CD14-positive monocyte (primary cell): ENCODE results near the gene SOWAHB. TPM values are rescaled to one million over a fixed set of nuclear protein-coding genes. Genes with fewer than 3 reads are reported as not detected.
A peak's percentile ranks its signal among the peaks of the same experiment; 100 is the strongest.

Experiments
- DNase-seq, 3 donors: peaks; one replicate each; pipeline ENCODE4 v3.0.0-alpha.2; 2011 to 2022
- H2AFZ ChIP-seq: 2 replicates; pipeline ENCODE4 v1.6.0; 2012; ENCODE audit warnings: mild to moderate bottlenecking, low read depth, low read length, inconsistent platforms; ENCODE audit not compliant: insufficient read depth, poor library complexity, severe bottlenecking
- H3K27ac ChIP-seq, 2 donors: 1 replicate in 1 of 2; 2 replicates in 1 of 2; pipeline ENCODE4 v1.5.1; 2012 to 2013; ENCODE audit warnings: low read length in 2 of 2, control low read depth in 1 of 2, inconsistent platforms in 1 of 2, low read depth in 1 of 2, mild to moderate bottlenecking in 1 of 2
- H3K27me3 ChIP-seq, 2 donors: one replicate each; pipeline versions ENCODE4 v1.6.0 to v1.6.1; 2011 to 2013; ENCODE audit warnings: low read length in 2 of 2; ENCODE audit not compliant: control insufficient read depth in 2 of 2, insufficient read depth in 2 of 2
- H3K36me3 ChIP-seq, 2 donors: replicated peaks in 1 of 2; 1 replicate in 1 of 2; 2 replicates in 1 of 2; pipeline versions ENCODE4 v1.5.1 to v1.6.1; 2012 to 2013; ENCODE audit warnings: low read length in 2 of 2, control low read depth in 1 of 2, inconsistent platforms in 1 of 2, mild to moderate bottlenecking in 1 of 2; ENCODE audit not compliant: insufficient read depth in 2 of 2, control insufficient read depth in 1 of 2
- H3K4me1 ChIP-seq, 2 donors: 1 replicate in 1 of 2; 2 replicates in 1 of 2; pipeline versions ENCODE4 v1.5.1 to v1.6.1; 2012 to 2013; ENCODE audit warnings: low read length in 2 of 2, control low read depth in 1 of 2, inconsistent platforms in 1 of 2, mild to moderate bottlenecking in 1 of 2, moderate library complexity in 1 of 2; ENCODE audit not compliant: insufficient read depth in 2 of 2, control insufficient read depth in 1 of 2
- H3K4me2 ChIP-seq: replicated peaks from 2 replicates; pipeline ENCODE3; 2012; ENCODE audit warnings: low read length, moderate library complexity, mild to moderate bottlenecking; ENCODE audit not compliant: poor library complexity, severe bottlenecking; ENCODE audit errors: extremely low read depth
- H3K4me3 ChIP-seq, 3 experiments: fragments of 200-600 bp in 1 of 3; sonication (generic) in 1 of 3; replicated peaks in 1 of 3; 1 replicate in 2 of 3; 2 replicates in 1 of 3; pipeline ENCODE4 v1.5.1; 2011 to 2013; ENCODE audit warnings: low read length in 3 of 3, mild to moderate bottlenecking in 3 of 3, control low read depth in 2 of 3, low read depth in 2 of 3, inconsistent platforms in 1 of 3, moderate library complexity in 1 of 3
- H3K79me2 ChIP-seq: 2 replicates; pipeline ENCODE4 v1.6.0; 2012; ENCODE audit warnings: mild to moderate bottlenecking, control low read depth, inconsistent platforms, low read length, moderate library complexity; ENCODE audit not compliant: insufficient read depth
- H3K9ac ChIP-seq: 2 replicates; pipeline ENCODE4 v1.6.0; 2017; ENCODE audit warnings: low read length, mild to moderate bottlenecking; ENCODE audit not compliant: insufficient read depth, poor library complexity, severe bottlenecking
- H3K9me3 ChIP-seq, 2 donors: replicated peaks in 1 of 2; 1 replicate in 1 of 2; 2 replicates in 1 of 2; pipeline versions ENCODE4 v1.5.1 to v1.6.1; 2012 to 2013; ENCODE audit warnings: low read length in 2 of 2, control low read depth in 1 of 2; ENCODE audit not compliant: control insufficient read depth in 1 of 2, insufficient read depth in 1 of 2
- H4K20me1 ChIP-seq: 2 replicates; pipeline ENCODE4 v1.6.0; 2012; ENCODE audit warnings: mild to moderate bottlenecking, low read length, control low read depth, moderate library complexity; ENCODE audit not compliant: insufficient read depth
- H3K27ac Mint-ChIP-seq, 7 donors: one replicate each; pipeline ENCODE4 v1.8.0; 2020; ENCODE audit warnings: mild to moderate bottlenecking in 7 of 7, mixed read lengths in 7 of 7, moderate library complexity in 6 of 7, inconsistent platforms in 2 of 7
- H3K27me3 Mint-ChIP-seq, 3 donors: one replicate each; pipeline ENCODE4 v1.8.0; 2021 to 2022; ENCODE audit warnings: low read depth in 3 of 3, mild to moderate bottlenecking in 3 of 3, mixed read lengths in 3 of 3, moderate library complexity in 3 of 3, inconsistent platforms in 1 of 3
- H3K36me3 Mint-ChIP-seq, 2 donors: one replicate each; pipeline ENCODE4 v1.8.0; 2020; ENCODE audit warnings: mixed read lengths in 2 of 2, inconsistent platforms in 1 of 2, mild to moderate bottlenecking in 1 of 2
- H3K4me1 Mint-ChIP-seq: one replicate; pipeline ENCODE4 v1.8.0; 2020; ENCODE audit warnings: mild to moderate bottlenecking, mixed read lengths
- H3K4me3 Mint-ChIP-seq, 2 donors: one replicate each; pipeline ENCODE4 v1.8.0; 2020; ENCODE audit warnings: mild to moderate bottlenecking in 2 of 2, mixed read lengths in 2 of 2, moderate library complexity in 1 of 2
- H3K9me3 Mint-ChIP-seq, 7 donors: one replicate each; pipeline ENCODE4 v1.8.0; 2020 to 2022; ENCODE audit warnings: mixed read lengths in 7 of 7, mild to moderate bottlenecking in 6 of 7, moderate library complexity in 6 of 7, inconsistent platforms in 2 of 7
- WGBS: methylation state at CpG from one replicate; pipeline ENCODE4 v1.1.5; 2013; ENCODE audit warnings: missing lambda C conversion rate; ENCODE audit not compliant: insufficient coverage; 5-methylcytosine and 5-hydroxymethylcytosine counted together
- intact Hi-C, 2 donors: fragments of 100-400 bp; cut with micrococcal nuclease; formaldehyde crosslinking; loops; one replicate each; pipeline versions ENCODE4 v1.15.0 to v1.15.1; 2023
- polyA plus RNA-seq, 3 donors: library from polyadenylated mRNA; depleted of rRNA in 1 of 3; unstranded in 2 of 3; stranded (reverse) in 1 of 3; fragments of 300-500 nt in 2 of 3; fragments of >200 nt in 1 of 3; fragmentation: Illumina TruSeq in 2 of 3; gene quantifications; 1 replicate in 2 of 3; 2 replicates in 1 of 3; pipeline ENCODE4 v1.2.3, GENCODE V29; 2012 to 2021
- TF ChIP-seq, protein P1 (sequence below): fragments of 200-600 bp; IDR thresholded peaks from one replicate; pipeline ENCODE4 v1.8.0; 2022; ENCODE audit warnings: antibody characterized with exemption, mild to moderate bottlenecking

The SOWAHB gene
- polyA plus RNA-seq, 3 donors, result not detected

- peak overlapping the region in 1 of 2 donors; percentile 37 for H3K4me3 Mint-ChIP-seq
- 87% methylated on average over 3 of the region's 4 CpGs for WGBS
- peaks cover 0 to 6% of the 10 kb centered on the region in 2 donors for H3K4me1 ChIP-seq
- TF ChIP-seq, protein P1, sequence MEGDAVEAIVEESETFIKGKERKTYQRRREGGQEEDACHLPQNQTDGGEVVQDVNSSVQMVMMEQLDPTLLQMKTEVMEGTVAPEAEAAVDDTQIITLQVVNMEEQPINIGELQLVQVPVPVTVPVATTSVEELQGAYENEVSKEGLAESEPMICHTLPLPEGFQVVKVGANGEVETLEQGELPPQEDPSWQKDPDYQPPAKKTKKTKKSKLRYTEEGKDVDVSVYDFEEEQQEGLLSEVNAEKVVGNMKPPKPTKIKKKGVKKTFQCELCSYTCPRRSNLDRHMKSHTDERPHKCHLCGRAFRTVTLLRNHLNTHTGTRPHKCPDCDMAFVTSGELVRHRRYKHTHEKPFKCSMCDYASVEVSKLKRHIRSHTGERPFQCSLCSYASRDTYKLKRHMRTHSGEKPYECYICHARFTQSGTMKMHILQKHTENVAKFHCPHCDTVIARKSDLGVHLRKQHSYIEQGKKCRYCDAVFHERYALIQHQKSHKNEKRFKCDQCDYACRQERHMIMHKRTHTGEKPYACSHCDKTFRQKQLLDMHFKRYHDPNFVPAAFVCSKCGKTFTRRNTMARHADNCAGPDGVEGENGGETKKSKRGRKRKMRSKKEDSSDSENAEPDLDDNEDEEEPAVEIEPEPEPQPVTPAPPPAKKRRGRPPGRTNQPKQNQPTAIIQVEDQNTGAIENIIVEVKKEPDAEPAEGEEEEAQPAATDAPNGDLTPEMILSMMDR, result no peak
- H3K27me3 ChIP-seq, result peaks cover 53 to 65% of the 10 kb centered on the region in 2 donors
- H3K4me1 Mint-ChIP-seq, result peaks cover 7% of the 10 kb centered on the region
- H3K4me3 ChIP-seq, result no peak overlapping the region
- H3K27ac Mint-ChIP-seq, result no peak overlapping the region
- H4K20me1 ChIP-seq, result no peaks in the 10 kb centered on the region
- intact Hi-C loops, result no loop called here
- H3K27ac ChIP-seq, result no peak overlapping the region
- H3K9ac ChIP-seq, result no peak overlapping the region
- no peak for DNase-seq
- peaks cover 0 to 12% of the 10 kb centered on the region in 2 donors for H3K9me3 ChIP-seq
- no peaks in the 10 kb centered on the region for H3K36me3 ChIP-seq
- peaks cover 55 to 62% (median 56%) of the 10 kb centered on the region in 3 donors for H3K27me3 Mint-ChIP-seq
- no peak overlapping the region for H3K4me2 ChIP-seq
- no peaks in the 10 kb centered on the region for H3K79me2 ChIP-seq
- H3K36me3 Mint-ChIP-seq, result no peaks in the 10 kb centered on the region
- peaks cover 0 to 8% (median 3%) of the 10 kb centered on the region in 7 donors for H3K9me3 Mint-ChIP-seq
- H2AFZ ChIP-seq, result no peak overlapping the region
Observed at GRCh38 chr4:76898949-76899645, 1.2 kb upstream of the SOWAHB start.

- no peak overlapping the region for H3K4me3 ChIP-seq
- H3K4me2 ChIP-seq, result peak overlapping the region; percentile 30
- H3K79me2 ChIP-seq, result no peaks in the 10 kb centered on the region
- Mint-ChIP-seq H3K27ac (no peak overlapping the region), H3K9me3 (peaks cover 0 to 8% (median 3%) of the 10 kb centered on the region in 7 donors), H3K4me3 (peak overlapping the region in 1 of 2 donors; percentile 37), H3K27me3 (peaks cover 55 to 66% (median 57%) of the 10 kb centered on the region in 3 donors), H3K36me3 (no peaks in the 10 kb centered on the region), H3K4me1 (peaks cover 7% of the 10 kb centered on the region)
- peaks cover 53 to 67% of the 10 kb centered on the region in 2 donors for H3K27me3 ChIP-seq
- H3K9ac ChIP-seq, result no peak overlapping the region
- H3K36me3 ChIP-seq, result no peaks in the 10 kb centered on the region
- no peaks in the 10 kb centered on the region for H4K20me1 ChIP-seq
- peak overlapping the region; percentile 53 for H2AFZ ChIP-seq
- peaks cover 0 to 12% of the 10 kb centered on the region in 2 donors for H3K9me3 ChIP-seq
- intact Hi-C loops, result no loop called here
- H3K27ac ChIP-seq, result no peak overlapping the region
- 6% methylated on average over 4 of the region's 14 CpGs for WGBS
- DNase-seq, result no peak
- peaks cover 0 to 6% of the 10 kb centered on the region in 2 donors for H3K4me1 ChIP-seq
- TF ChIP-seq, protein P1, result no peak
Observed at GRCh38 chr4:76898385-76898692, 395 bp upstream of the SOWAHB start.
